Measurements from ENCODE around the gene AASS.

AASS gene

GRCh38 chr7:122073635-122074034 is 70.4 kb downstream of the AASS start:
- H3K4me3 ChIP-seq (ENCODE audit: low read depth in 1 of 2, low read length in 2 of 2), result no peak overlapping the region
- no peak overlapping the region for H3K27ac ChIP-seq (ENCODE audit: low read depth, low read length)
- peaks cover 0 to 6% of the 10 kb centered on the region in 2 donors for H3K36me3 ChIP-seq (ENCODE audit: control insufficient read depth in 1 of 2, insufficient read depth in 2 of 2, low read length in 2 of 2)
- no peak overlapping the region for H3K9ac ChIP-seq (ENCODE audit: low read depth in 1 of 2, low read length in 2 of 2)
- no peaks in the 10 kb centered on the region for H3K9me3 ChIP-seq (ENCODE audit: control insufficient read depth in 1 of 2, low read length in 2 of 2)
- H3K4me1 ChIP-seq (ENCODE audit: control insufficient read depth in 1 of 2, insufficient read depth in 2 of 2, low read length in 2 of 2), result no peaks in the 10 kb centered on the region
- no peaks in the 10 kb centered on the region for H3K27me3 ChIP-seq (ENCODE audit: control insufficient read depth in 1 of 2, insufficient read depth in 2 of 2, low read length in 2 of 2)

GRCh38 chr7:122072924-122073599 is 71.0 kb downstream of the AASS start:
- no peak overlapping the region for H3K27ac ChIP-seq (ENCODE audit: low read depth, low read length)
- H3K4me1 ChIP-seq (ENCODE audit: control insufficient read depth in 1 of 2, insufficient read depth in 2 of 2, low read length in 2 of 2), result no peaks in the 10 kb centered on the region
- no peaks in the 10 kb centered on the region for H3K27me3 ChIP-seq (ENCODE audit: control insufficient read depth in 1 of 2, insufficient read depth in 2 of 2, low read length in 2 of 2)
- H3K4me3 ChIP-seq (ENCODE audit: low read depth in 1 of 2, low read length in 2 of 2), result no peak overlapping the region
- H3K9me3 ChIP-seq (ENCODE audit: control insufficient read depth in 1 of 2, low read length in 2 of 2), result no peaks in the 10 kb centered on the region
- H3K9ac ChIP-seq (ENCODE audit: low read depth in 1 of 2, low read length in 2 of 2), result no peak overlapping the region
- H3K36me3 ChIP-seq (ENCODE audit: control insufficient read depth in 1 of 2, insufficient read depth in 2 of 2, low read length in 2 of 2), result peaks cover 0 to 6% of the 10 kb centered on the region in 2 donors

DNA sequence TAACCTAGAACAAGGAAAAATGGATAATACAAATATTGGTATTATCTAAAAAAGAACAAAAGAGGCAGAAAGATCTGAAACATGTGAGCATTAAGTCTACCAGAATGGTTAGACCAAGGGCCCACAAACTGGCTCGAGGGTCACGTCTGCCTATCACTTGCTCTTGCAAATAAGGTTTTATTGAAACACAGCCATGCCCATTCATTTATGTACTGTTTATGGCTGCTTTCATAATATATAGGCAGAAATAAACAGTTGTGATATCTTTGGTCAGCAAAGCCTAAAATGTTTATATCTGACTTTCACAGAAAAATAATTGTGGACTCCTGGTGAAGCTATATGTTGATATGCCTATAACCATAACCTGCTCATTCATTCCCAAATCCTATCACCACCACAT is 71.8 kb downstream of the AASS start:
- no peak overlapping the region for H3K27ac ChIP-seq (ENCODE audit: low read depth, low read length)
- H3K4me1 ChIP-seq (ENCODE audit: control insufficient read depth in 1 of 2, insufficient read depth in 2 of 2, low read length in 2 of 2), result no peaks in the 10 kb centered on the region
- H3K36me3 ChIP-seq (ENCODE audit: control insufficient read depth in 1 of 2, insufficient read depth in 2 of 2, low read length in 2 of 2), result no peaks in the 10 kb centered on the region
- H3K4me3 ChIP-seq (ENCODE audit: low read depth in 1 of 2, low read length in 2 of 2), result no peak overlapping the region
- no peaks in the 10 kb centered on the region for H3K27me3 ChIP-seq (ENCODE audit: control insufficient read depth in 1 of 2, insufficient read depth in 2 of 2, low read length in 2 of 2)
- no peaks in the 10 kb centered on the region for H3K9me3 ChIP-seq (ENCODE audit: control insufficient read depth in 1 of 2, low read length in 2 of 2)
- H3K9ac ChIP-seq (ENCODE audit: low read depth in 1 of 2, low read length in 2 of 2), result no peak overlapping the region

- Histone ChIP-seq H3K9me3 (ENCODE audit: control insufficient read depth in 1 of 2, low read length in 2 of 2) (no peaks in the 10 kb centered on the region), H3K27ac (ENCODE audit: low read depth, low read length) (no peak overlapping the region), H3K9ac (ENCODE audit: low read depth in 1 of 2, low read length in 2 of 2) (no peak overlapping the region), H3K27me3 (ENCODE audit: control insufficient read depth in 1 of 2, insufficient read depth in 2 of 2, low read length in 2 of 2) (no peaks in the 10 kb centered on the region), H3K4me1 (ENCODE audit: control insufficient read depth in 1 of 2, insufficient read depth in 2 of 2, low read length in 2 of 2) (no peaks in the 10 kb centered on the region), H3K36me3 (ENCODE audit: control insufficient read depth in 1 of 2, insufficient read depth in 2 of 2, low read length in 2 of 2) (no peaks in the 10 kb centered on the region), H3K4me3 (ENCODE audit: low read depth in 1 of 2, low read length in 2 of 2) (no peak overlapping the region)
Measured at GRCh38 chr7:122070834-122071233, 73.2 kb downstream of the AASS start.

GRCh38 chr7:122070062-122070461 is 74.0 kb downstream of the AASS start:
- no peaks in the 10 kb centered on the region for H3K27me3 ChIP-seq (ENCODE audit: control insufficient read depth in 1 of 2, insufficient read depth in 2 of 2, low read length in 2 of 2)
- no peaks in the 10 kb centered on the region for H3K4me1 ChIP-seq (ENCODE audit: control insufficient read depth in 1 of 2, insufficient read depth in 2 of 2, low read length in 2 of 2)
- H3K9me3 ChIP-seq (ENCODE audit: control insufficient read depth in 1 of 2, low read length in 2 of 2), result no peaks in the 10 kb centered on the region
- H3K4me3 ChIP-seq (ENCODE audit: low read depth in 1 of 2, low read length in 2 of 2), result no peak overlapping the region
- H3K27ac ChIP-seq (ENCODE audit: low read depth, low read length), result no peak overlapping the region
- H3K9ac ChIP-seq (ENCODE audit: low read depth in 1 of 2, low read length in 2 of 2), result no peak overlapping the region
- no peaks in the 10 kb centered on the region for H3K36me3 ChIP-seq (ENCODE audit: control insufficient read depth in 1 of 2, insufficient read depth in 2 of 2, low read length in 2 of 2)

DNA sequence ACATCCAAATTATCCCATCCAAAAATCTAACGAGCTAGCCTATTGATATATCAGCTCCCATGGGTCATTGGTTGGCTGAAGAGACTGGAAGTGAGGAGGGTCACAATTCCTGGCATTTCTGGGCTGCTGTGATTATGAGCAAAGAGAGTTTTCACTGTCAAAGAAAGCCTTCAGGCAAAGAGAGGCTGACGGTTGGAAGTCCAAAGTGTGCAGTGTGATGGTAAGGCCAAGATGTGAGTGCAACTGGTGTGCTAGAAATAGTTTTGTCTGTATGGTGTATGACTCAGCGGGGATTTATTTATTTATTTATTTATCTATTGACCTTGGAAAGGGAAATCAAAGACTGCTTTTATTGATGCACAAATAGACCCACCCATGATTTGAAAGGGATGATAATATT is 75.0 kb downstream of the AASS start:
- Histone ChIP-seq H3K36me3 (ENCODE audit: control insufficient read depth in 1 of 2, insufficient read depth in 2 of 2, low read length in 2 of 2) (no peaks in the 10 kb centered on the region), H3K9me3 (ENCODE audit: control insufficient read depth in 1 of 2, low read length in 2 of 2) (no peaks in the 10 kb centered on the region), H3K4me3 (ENCODE audit: low read depth in 1 of 2, low read length in 2 of 2) (no peak overlapping the region), H3K9ac (ENCODE audit: low read depth in 1 of 2, low read length in 2 of 2) (no peak overlapping the region), H3K4me1 (ENCODE audit: control insufficient read depth in 1 of 2, insufficient read depth in 2 of 2, low read length in 2 of 2) (no peaks in the 10 kb centered on the region), H3K27me3 (ENCODE audit: control insufficient read depth in 1 of 2, insufficient read depth in 2 of 2, low read length in 2 of 2) (no peaks in the 10 kb centered on the region), H3K27ac (ENCODE audit: low read depth, low read length) (no peak overlapping the region)

- no peak overlapping the region for H3K27ac ChIP-seq (ENCODE audit: low read depth, low read length)
- no peak overlapping the region for H3K9ac ChIP-seq (ENCODE audit: low read depth in 1 of 2, low read length in 2 of 2)
- no peak overlapping the region for H3K4me3 ChIP-seq (ENCODE audit: low read depth in 1 of 2, low read length in 2 of 2)
- no peaks in the 10 kb centered on the region for H3K9me3 ChIP-seq (ENCODE audit: control insufficient read depth in 1 of 2, low read length in 2 of 2)
- H3K27me3 ChIP-seq (ENCODE audit: control insufficient read depth in 1 of 2, insufficient read depth in 2 of 2, low read length in 2 of 2), result no peaks in the 10 kb centered on the region
- no peaks in the 10 kb centered on the region for H3K4me1 ChIP-seq (ENCODE audit: control insufficient read depth in 1 of 2, insufficient read depth in 2 of 2, low read length in 2 of 2)
- no peaks in the 10 kb centered on the region for H3K36me3 ChIP-seq (ENCODE audit: control insufficient read depth in 1 of 2, insufficient read depth in 2 of 2, low read length in 2 of 2)
Measured at GRCh38 chr7:122068046-122068445, 76.0 kb downstream of the AASS start.

GRCh38 chr7:122067077-122067476 is 77.0 kb downstream of the AASS start:
- no peaks in the 10 kb centered on the region for H3K36me3 ChIP-seq (ENCODE audit: control insufficient read depth in 1 of 2, insufficient read depth in 2 of 2, low read length in 2 of 2)
- no peak overlapping the region for H3K4me3 ChIP-seq (ENCODE audit: low read depth in 1 of 2, low read length in 2 of 2)
- H3K27ac ChIP-seq (ENCODE audit: low read depth, low read length), result no peak overlapping the region
- no peaks in the 10 kb centered on the region for H3K4me1 ChIP-seq (ENCODE audit: control insufficient read depth in 1 of 2, insufficient read depth in 2 of 2, low read length in 2 of 2)
- no peaks in the 10 kb centered on the region for H3K9me3 ChIP-seq (ENCODE audit: control insufficient read depth in 1 of 2, low read length in 2 of 2)
- no peak overlapping the region for H3K9ac ChIP-seq (ENCODE audit: low read depth in 1 of 2, low read length in 2 of 2)
- H3K27me3 ChIP-seq (ENCODE audit: control insufficient read depth in 1 of 2, insufficient read depth in 2 of 2, low read length in 2 of 2), result no peaks in the 10 kb centered on the region

DNA sequence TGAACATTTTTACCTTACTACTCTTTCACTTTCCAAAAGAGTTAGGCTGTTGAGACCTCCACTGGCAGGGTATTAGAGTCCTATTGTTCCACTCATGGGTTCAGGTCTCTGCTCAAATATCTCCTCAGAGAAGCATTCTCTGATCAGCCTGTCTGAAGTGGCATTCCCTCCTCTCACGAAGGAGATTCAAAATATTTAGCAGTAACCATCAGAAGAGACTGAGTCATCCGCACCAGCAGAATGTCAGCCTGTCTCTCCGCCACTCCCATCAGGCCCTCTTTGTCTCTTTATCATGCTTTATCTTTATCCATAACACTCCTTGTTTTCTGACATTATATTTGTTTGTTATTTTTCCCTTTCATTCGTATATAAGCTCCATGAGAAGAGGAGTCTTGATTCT is 79.1 kb downstream of the AASS start:
- no peak overlapping the region for H3K27ac ChIP-seq (ENCODE audit: low read depth, low read length)
- no peaks in the 10 kb centered on the region for H3K27me3 ChIP-seq (ENCODE audit: control insufficient read depth in 1 of 2, insufficient read depth in 2 of 2, low read length in 2 of 2)
- no peak overlapping the region for H3K9ac ChIP-seq (ENCODE audit: low read depth in 1 of 2, low read length in 2 of 2)
- H3K9me3 ChIP-seq (ENCODE audit: control insufficient read depth in 1 of 2, low read length in 2 of 2), result no peaks in the 10 kb centered on the region
- H3K4me1 ChIP-seq (ENCODE audit: control insufficient read depth in 1 of 2, insufficient read depth in 2 of 2, low read length in 2 of 2), result no peaks in the 10 kb centered on the region
- no peak overlapping the region for H3K4me3 ChIP-seq (ENCODE audit: low read depth in 1 of 2, low read length in 2 of 2)
- H3K36me3 ChIP-seq (ENCODE audit: control insufficient read depth in 1 of 2, insufficient read depth in 2 of 2, low read length in 2 of 2), result no peaks in the 10 kb centered on the region

- no peak overlapping the region for H3K27ac ChIP-seq (ENCODE audit: low read depth, low read length)
- no peaks in the 10 kb centered on the region for H3K4me1 ChIP-seq (ENCODE audit: control insufficient read depth in 1 of 2, insufficient read depth in 2 of 2, low read length in 2 of 2)
- peaks cover 0 to 4% of the 10 kb centered on the region in 2 donors for H3K27me3 ChIP-seq (ENCODE audit: control insufficient read depth in 1 of 2, insufficient read depth in 2 of 2, low read length in 2 of 2)
- H3K9me3 ChIP-seq (ENCODE audit: control insufficient read depth in 1 of 2, low read length in 2 of 2), result no peaks in the 10 kb centered on the region
- H3K36me3 ChIP-seq (ENCODE audit: control insufficient read depth in 1 of 2, insufficient read depth in 2 of 2, low read length in 2 of 2), result no peaks in the 10 kb centered on the region
- H3K4me3 ChIP-seq (ENCODE audit: low read depth in 1 of 2, low read length in 2 of 2), result no peak overlapping the region
- H3K9ac ChIP-seq (ENCODE audit: low read depth in 1 of 2, low read length in 2 of 2), result no peak overlapping the region
Measured at GRCh38 chr7:122063146-122063545, 80.9 kb downstream of the AASS start.

GRCh38 chr7:122059542-122059941 is 84.5 kb downstream of the AASS start:
- Histone ChIP-seq H3K27ac (ENCODE audit: low read depth, low read length) (no peak overlapping the region), H3K36me3 (ENCODE audit: control insufficient read depth in 1 of 2, insufficient read depth in 2 of 2, low read length in 2 of 2) (no peaks in the 10 kb centered on the region), H3K4me3 (ENCODE audit: low read depth in 1 of 2, low read length in 2 of 2) (no peak overlapping the region), H3K9me3 (ENCODE audit: control insufficient read depth in 1 of 2, low read length in 2 of 2) (no peaks in the 10 kb centered on the region), H3K27me3 (ENCODE audit: control insufficient read depth in 1 of 2, insufficient read depth in 2 of 2, low read length in 2 of 2) (peaks cover 0 to 7% of the 10 kb centered on the region in 2 donors), H3K4me1 (ENCODE audit: control insufficient read depth in 1 of 2, insufficient read depth in 2 of 2, low read length in 2 of 2) (peaks cover 0 to 4% of the 10 kb centered on the region in 2 donors), H3K9ac (ENCODE audit: low read depth in 1 of 2, low read length in 2 of 2) (no peak overlapping the region)

Measured in duodenal mucosa (tissue), 2 donors.